WTC11 (cell line): ENCODE data around the gene VANGL2. TPM values are rescaled to one million over a fixed set of nuclear protein-coding genes. Genes with fewer than 3 reads are reported as not detected.

ENCODE experiments used
- ATAC-seq: fragments of 200-7000 bp; cut with Tn5 transposase; 2 replicates; pipeline ENCODE4 v1.10.0; 2021; ENCODE audit warnings: mild to moderate bottlenecking, moderate library complexity
- CTCF ChIA-PET: fragments of 300-600 bp; sonication (Branson Sonifier 250); formaldehyde crosslinking; loops from one replicate; lab custom pipeline; 2021; ENCODE audit warnings: antibody characterized with exemption; lab: Charles Lee
- POLR2A ChIA-PET: fragments of 350-600 bp; sonication (Branson Sonifier 250); formaldehyde crosslinking; loops from one replicate; lab custom pipeline; 2021; ENCODE audit warnings: antibody characterized with exemption; lab: Charles Lee
- DNase-seq: peaks from one replicate; pipeline ENCODE4 v3.0.0; 2021; ENCODE audit warnings: low spot score
- H3K27ac Mint-ChIP-seq: 2 replicates; pipeline ENCODE4 v1.8.0; 2021; ENCODE audit warnings: mixed read lengths
- H3K27me3 Mint-ChIP-seq: 2 replicates; pipeline ENCODE4 v1.8.0; 2021; ENCODE audit warnings: low read depth, mild to moderate bottlenecking, moderate library complexity, mixed read lengths
- H3K36me3 Mint-ChIP-seq: 2 replicates; pipeline ENCODE4 v1.8.0; 2021; ENCODE audit warnings: mixed read lengths
- H3K4me1 Mint-ChIP-seq: 2 replicates; pipeline ENCODE4 v1.8.0; 2022; ENCODE audit warnings: mixed read lengths
- H3K4me3 Mint-ChIP-seq: 2 replicates; pipeline ENCODE4 v1.8.0; 2021; ENCODE audit warnings: mild to moderate bottlenecking, moderate library complexity, mixed read lengths
- H3K9me3 Mint-ChIP-seq: 2 replicates; pipeline ENCODE4 v1.8.0; 2021; ENCODE audit warnings: mixed read lengths
- CDX4 ChIP-seq: fragments of 250-450 bp; sonication (Bioruptor Pico); IDR thresholded peaks from 2 replicates; pipeline ENCODE4 v1.9.0; 2021; ENCODE audit warnings: moderate library complexity, mild to moderate bottlenecking, inconsistent platforms, borderline replicate concordance
- CTCF ChIP-seq: fragments of 200-600 bp; IDR thresholded peaks from 2 replicates; pipeline ENCODE4 v1.8.0; 2022; ENCODE audit warnings: antibody characterized with exemption
- E2F4 ChIP-seq: sonication (generic); formaldehyde crosslinking; IDR thresholded peaks from 2 replicates; pipeline ENCODE4 v1.8.1; 2022; ENCODE audit warnings: low read depth, mild to moderate bottlenecking, moderate library complexity, missing genetic modification reagents, borderline replicate concordance
- E2F5 ChIP-seq: sonication (generic); formaldehyde crosslinking; IDR thresholded peaks from 2 replicates; pipeline ENCODE4 v1.8.1; 2022; ENCODE audit warnings: mild to moderate bottlenecking, moderate library complexity, missing genetic modification reagents
- GTF2I ChIP-seq: fragments of 250-450 bp; sonication (Bioruptor Pico); conservative IDR thresholded peaks from 2 replicates; pipeline ENCODE4 v1.4.0; 2021; ENCODE audit warnings: mild to moderate bottlenecking
- IRF1 ChIP-seq: sonication (generic); formaldehyde crosslinking; IDR thresholded peaks from 2 replicates; pipeline ENCODE4 v1.8.0; 2023; ENCODE audit warnings: missing genetic modification reagents
- JAZF1 ChIP-seq: fragments of 250-450 bp; sonication (Bioruptor Pico); IDR thresholded peaks from 2 replicates; pipeline ENCODE4 v1.9.0; 2021; ENCODE audit warnings: moderate library complexity, mild to moderate bottlenecking, inconsistent platforms
- MLX ChIP-seq: sonication (generic); formaldehyde crosslinking; IDR thresholded peaks from 2 replicates; pipeline ENCODE4 v1.8.1; 2023; ENCODE audit warnings: mild to moderate bottlenecking, missing genetic modification reagents, moderate library complexity
- NFYB ChIP-seq: sonication (generic); formaldehyde crosslinking; conservative IDR thresholded peaks from 2 replicates; pipeline ENCODE4 v1.8.0; 2022; ENCODE audit warnings: low read depth, missing genetic modification reagents
- RELA ChIP-seq: sonication (generic); formaldehyde crosslinking; IDR thresholded peaks from 2 replicates; pipeline ENCODE4 v1.8.1; 2022; ENCODE audit warnings: missing genetic modification reagents, mild to moderate bottlenecking, borderline replicate concordance
- TP53 ChIP-seq: sonication (generic); formaldehyde crosslinking; IDR thresholded peaks from 2 replicates; pipeline ENCODE4 v1.8.1; 2023; ENCODE audit warnings: mild to moderate bottlenecking, missing genetic modification reagents
- ZNF138 ChIP-seq: sonication (generic); formaldehyde crosslinking; conservative IDR thresholded peaks from 2 replicates; pipeline ENCODE4 v1.8.1; 2022; ENCODE audit warnings: mild to moderate bottlenecking, moderate library complexity, missing genetic modification reagents
- ZNF263 ChIP-seq: sonication (generic); formaldehyde crosslinking; IDR thresholded peaks from 2 replicates; pipeline ENCODE4 v1.8.1; 2022; ENCODE audit warnings: low read depth, mild to moderate bottlenecking, moderate library complexity, missing genetic modification reagents
- ZNF281 ChIP-seq: sonication (generic); formaldehyde crosslinking; IDR thresholded peaks from 2 replicates; pipeline ENCODE4 v1.8.0; 2023; ENCODE audit warnings: mild to moderate bottlenecking, missing genetic modification reagents
- ZNF317 ChIP-seq: sonication (generic); formaldehyde crosslinking; IDR thresholded peaks from 2 replicates; pipeline ENCODE4 v1.8.1; 2023; ENCODE audit warnings: low read depth, mild to moderate bottlenecking, moderate library complexity, missing genetic modification reagents, borderline replicate concordance
- ZSCAN18 ChIP-seq: fragments of 250-450 bp; sonication (Bioruptor Pico); IDR thresholded peaks from 2 replicates; pipeline ENCODE4 v2.1.2; 2022; ENCODE audit warnings: mild to moderate bottlenecking, moderate library complexity
- total RNA-seq: library from RNA; stranded (reverse); gene quantifications from 3 replicates; pipeline ENCODE4 v1.2.3, GENCODE V29; 2021

The VANGL2 gene
- total RNA-seq, 1 experiment from 2014 or later, result 68.0 TPM

- Mint-ChIP-seq H3K4me1 (peaks cover 20% of the 10 kb centered on the region), H3K27ac (0 out of 2 replicates have a peak overlapping the region, but pooled peaks have one; percentile 20)
Measured at GRCh38 chr1:160416369-160416768, 16.0 kb downstream of the VANGL2 start.

GRCh38 chr1:160418483-160418882 lies 18.1 kb downstream of the VANGL2 start:
- CTCF ChIA-PET, result interaction anchor here (0.9 kb wide), 1 partner anchor 42 kb away, joined by 5 read pairs; no protein-coding TSS in a partner anchor
- H3K4me3 Mint-ChIP-seq, result no peak overlapping the region
- H3K36me3 Mint-ChIP-seq, result peaks cover 48% of the 10 kb centered on the region
- POLR2A ChIA-PET, result no interaction called here
- H3K4me1 Mint-ChIP-seq, result peaks cover 14% of the 10 kb centered on the region
- H3K27me3 Mint-ChIP-seq, result no peaks in the 10 kb centered on the region
- ATAC-seq (no peak), DNase-seq (no peak)
- H3K27ac Mint-ChIP-seq, result no peak overlapping the region
- no peaks in the 10 kb centered on the region for H3K9me3 Mint-ChIP-seq
- TF ChIP-seq ZNF281 (CRISPR knock-in tag) (no peak), E2F4 (CRISPR knock-in tag) (no peak), NFYB (CRISPR knock-in tag) (no peak), ZNF317 (no peak), E2F5 (CRISPR knock-in tag) (no peak), CDX4 (CRISPR knock-in tag) (no peak), GTF2I (no peak), RELA (CRISPR knock-in tag) (no peak), TP53 (no peak), JAZF1 (CRISPR knock-in tag) (no peak), ZNF138 (CRISPR knock-in tag) (no peak), IRF1 (CRISPR knock-in tag) (no peak), ZNF263 (no peak), MLX (no peak)

More at GRCh38 chr1:160416369-160416768, 16.0 kb downstream of the VANGL2 start:
- no peak for TF ChIP-seq ZSCAN18 (CRISPR knock-in tag)
- TF ChIP-seq CTCF, result peak; percentile 35; the same call in 1 of the 2 replicates
- TF ChIP-seq, all 79 proteins: peak for 1
- POLR2A ChIA-PET, result no interaction called here
- peak; percentile 92 for ATAC-seq
- H3K9me3 Mint-ChIP-seq, result no peaks in the 10 kb centered on the region
- CTCF ChIA-PET, result interaction anchor here (0.6 to 2.3 kb wide), 19 partner anchors 9 to 321 kb away, joined by 3 to 31 read pairs (median 5); partner anchors contain the start of genes IGSF8, NHLH1 and VANGL2
- no peak overlapping the region for H3K4me3 Mint-ChIP-seq
- H3K36me3 Mint-ChIP-seq, result peaks cover 30% of the 10 kb centered on the region
- no peaks in the 10 kb centered on the region for H3K27me3 Mint-ChIP-seq
- peak; percentile 47 for DNase-seq
